Hematopoietic multipotent progenitor cell treated with erythropoietin and hydrocortisone succinate and interleukin-3 and kit ligand, for 8 days (in vitro differentiated cells): ENCODE measurements around the gene ITGB1.
A peak's percentile ranks its signal among the peaks of the same experiment; 100 is the strongest.
"Not testable (repeated sequence)": the region's sequence is repeated elsewhere in the genome, so short reads cannot be mapped to it uniquely, and the experiment has no call there.

Source experiments
- DNase-seq: peaks from one replicate; pipeline ENCODE4 v3.0.0-alpha.2; 2015

ITGB1 gene

GRCh38 chr10:32980242-32980557 is 22.2 kb upstream of the ITGB1 start:
- no peak for DNase-seq

GRCh38 chr10:32979719-32980118 is 21.7 kb upstream of the ITGB1 start:
- not testable (repeated sequence) for DNase-seq

- no peak for DNase-seq
These were observed 21.0 kb upstream of the ITGB1 start for GRCh38 chr10:32979041-32979440.

- not testable (repeated sequence) for DNase-seq
These were observed 20.1 kb upstream of the ITGB1 start for GRCh38 chr10:32977846-32978809.

GRCh38 chr10:32976338-32976737 is 18.3 kb upstream of the ITGB1 start:
- DNase-seq = no peak

- DNase-seq = peak; percentile 56
These were observed 14.9 kb upstream of the ITGB1 start for GRCh38 chr10:32972929-32973328.

- no peak for DNase-seq
These were observed 14.4 kb upstream of the ITGB1 start for GRCh38 chr10:32972460-32972859.

- peak; percentile 95 for DNase-seq
These were observed 13.6 kb upstream of the ITGB1 start for GRCh38 chr10:32971536-32972091.

- no peak for DNase-seq
These were observed 12.9 kb upstream of the ITGB1 start for GRCh38 chr10:32970910-32971309.

GRCh38 chr10:32964270-32964669 is 6.2 kb upstream of the ITGB1 start:
- no peak for DNase-seq

GRCh38 chr10:32963096-32963495 is 5.1 kb upstream of the ITGB1 start:
- DNase-seq = no peak

GRCh38 chr10:32962521-32962920 is 4.5 kb upstream of the ITGB1 start:
- DNase-seq = no peak

GRCh38 chr10:32961895-32962369 is 3.9 kb upstream of the ITGB1 start:
- no peak for DNase-seq

GRCh38 chr10:32961343-32961894 is 3.4 kb upstream of the ITGB1 start:
- DNase-seq = no peak

GRCh38 chr10:32960022-32960421 is 2.0 kb upstream of the ITGB1 start:
- no peak for DNase-seq

GRCh38 chr10:32959006-32959920 is 1.2 kb upstream of the ITGB1 start:
- no peak for DNase-seq

- DNase-seq = peak; percentile 51
These were observed 517 bp downstream of the ITGB1 start for GRCh38 chr10:32957341-32958084.

GRCh38 chr10:32956365-32957197 is 1.4 kb downstream of the ITGB1 start:
- DNase-seq = no peak

GRCh38 chr10:32955790-32956189 is 2.2 kb downstream of the ITGB1 start:
- no peak for DNase-seq

- DNase-seq = no peak
These were observed 2.7 kb downstream of the ITGB1 start for GRCh38 chr10:32955299-32955772.
